ENCODE data around the gene C1QTNF1. TPM values are rescaled to one million over a fixed set of nuclear protein-coding genes. Genes with fewer than 3 reads are reported as not detected.

The C1QTNF1 gene
- total RNA-seq, 2 experiments from 2014 or later: not detected

- no peaks in the 10 kb centered on the region for H3K36me3 Mint-ChIP-seq (ENCODE audit: low read depth)
- Histone ChIP-seq H3K4me3 (ENCODE audit: low read length) (no peak overlapping the region), H3K36me3 (ENCODE audit: insufficient read depth, low read length) (no peaks in the 10 kb centered on the region), H3K9me3 (ENCODE audit: control insufficient read depth in 1 of 2, insufficient read depth in 1 of 2, low read length in 2 of 2) (no peaks in the 10 kb centered on the region), H3K4me1 (ENCODE audit: insufficient read depth, low read length) (no peaks in the 10 kb centered on the region), H3K27me3 (ENCODE audit: control insufficient read depth in 1 of 2, insufficient read depth in 2 of 2, low read length in 2 of 2) (peaks cover 10 to 17% of the 10 kb centered on the region in 2 experiments), H3K27ac (ENCODE audit: low read depth in 1 of 2, low read length in 2 of 2) (no peak overlapping the region)
- TF ChIP-seq, protein P1, sequence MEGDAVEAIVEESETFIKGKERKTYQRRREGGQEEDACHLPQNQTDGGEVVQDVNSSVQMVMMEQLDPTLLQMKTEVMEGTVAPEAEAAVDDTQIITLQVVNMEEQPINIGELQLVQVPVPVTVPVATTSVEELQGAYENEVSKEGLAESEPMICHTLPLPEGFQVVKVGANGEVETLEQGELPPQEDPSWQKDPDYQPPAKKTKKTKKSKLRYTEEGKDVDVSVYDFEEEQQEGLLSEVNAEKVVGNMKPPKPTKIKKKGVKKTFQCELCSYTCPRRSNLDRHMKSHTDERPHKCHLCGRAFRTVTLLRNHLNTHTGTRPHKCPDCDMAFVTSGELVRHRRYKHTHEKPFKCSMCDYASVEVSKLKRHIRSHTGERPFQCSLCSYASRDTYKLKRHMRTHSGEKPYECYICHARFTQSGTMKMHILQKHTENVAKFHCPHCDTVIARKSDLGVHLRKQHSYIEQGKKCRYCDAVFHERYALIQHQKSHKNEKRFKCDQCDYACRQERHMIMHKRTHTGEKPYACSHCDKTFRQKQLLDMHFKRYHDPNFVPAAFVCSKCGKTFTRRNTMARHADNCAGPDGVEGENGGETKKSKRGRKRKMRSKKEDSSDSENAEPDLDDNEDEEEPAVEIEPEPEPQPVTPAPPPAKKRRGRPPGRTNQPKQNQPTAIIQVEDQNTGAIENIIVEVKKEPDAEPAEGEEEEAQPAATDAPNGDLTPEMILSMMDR (IDR thresholded peaks at IDR 0.05): no peak
- intact Hi-C loops (cut with DNase I, micrococcal nuclease): no loop called here
- H3K27ac Mint-ChIP-seq: no peak overlapping the region
- POLR2A ChIA-PET: no interaction called here
- H3K4me1 Mint-ChIP-seq (ENCODE audit: low read depth): no peaks in the 10 kb centered on the region
- ATAC-seq (ENCODE audit: poor library complexity) (no peak), DNase-seq (no peak)
- no peak overlapping the region for H3K4me3 Mint-ChIP-seq
- CTCF ChIA-PET: interaction anchor here (1.4 kb wide), 1 partner anchor 10 kb away, joined by 6 read pairs; no protein-coding TSS in a partner anchor
- H3K9me3 Mint-ChIP-seq: no peaks in the 10 kb centered on the region
- peaks cover 10% of the 10 kb centered on the region for H3K27me3 Mint-ChIP-seq
Observed at GRCh38 chr17:79031996-79032875, 8.3 kb downstream of the C1QTNF1 start.

DNA sequence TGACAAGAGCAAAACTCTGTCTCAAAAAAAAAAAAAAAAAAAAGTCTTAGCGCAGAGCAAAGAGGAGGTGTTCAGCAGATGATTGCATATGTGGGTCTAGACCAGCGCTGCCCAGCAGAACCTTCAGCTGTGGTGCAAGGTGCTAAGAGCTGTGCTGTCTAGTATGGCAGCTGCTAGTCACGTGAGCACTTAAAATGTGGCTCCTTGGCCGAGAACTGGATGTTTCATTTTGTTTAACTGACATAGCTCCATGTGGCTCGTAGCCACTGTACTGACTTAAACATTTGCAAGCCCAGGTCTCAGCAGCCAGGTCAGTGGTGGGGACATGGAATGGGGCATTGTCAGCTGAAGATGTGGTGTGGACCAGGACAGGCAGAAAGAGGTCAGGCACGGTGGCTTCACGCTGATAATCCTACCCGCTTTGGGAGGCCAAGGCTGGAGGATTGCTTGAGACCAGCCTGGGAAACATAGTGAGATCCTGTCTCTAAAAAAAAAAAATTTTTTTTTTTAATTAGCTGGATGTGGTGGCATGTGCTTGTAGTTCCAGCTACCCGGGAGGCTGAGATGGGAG is 9.2 kb downstream of the C1QTNF1 start:
- POLR2A ChIA-PET: no interaction called here
- DNase-seq (no peak), ATAC-seq (ENCODE audit: poor library complexity) (no peak)
- Mint-ChIP-seq H3K9me3 (no peaks in the 10 kb centered on the region), H3K27ac (no peak overlapping the region), H3K27me3 (peaks cover 10% of the 10 kb centered on the region), H3K4me1 (ENCODE audit: low read depth) (no peaks in the 10 kb centered on the region), H3K36me3 (ENCODE audit: low read depth) (no peaks in the 10 kb centered on the region), H3K4me3 (no peak overlapping the region)
- CTCF ChIA-PET: interaction anchor here (1.4 kb wide), 1 partner anchor 9 kb away, joined by 6 read pairs; no protein-coding TSS in a partner anchor
- Histone ChIP-seq H3K36me3 (ENCODE audit: insufficient read depth, low read length) (no peaks in the 10 kb centered on the region), H3K4me3 (ENCODE audit: low read length) (no peak overlapping the region), H3K4me1 (ENCODE audit: insufficient read depth, low read length) (no peaks in the 10 kb centered on the region), H3K27ac (ENCODE audit: low read depth in 1 of 2, low read length in 2 of 2) (no peak overlapping the region), H3K27me3 (ENCODE audit: control insufficient read depth in 1 of 2, insufficient read depth in 2 of 2, low read length in 2 of 2) (peaks cover 9 to 10% of the 10 kb centered on the region in 2 experiments), H3K9me3 (ENCODE audit: control insufficient read depth in 1 of 2, insufficient read depth in 1 of 2, low read length in 2 of 2) (no peaks in the 10 kb centered on the region)
- intact Hi-C loops (cut with DNase I, micrococcal nuclease): no loop called here
- TF ChIP-seq, protein P1 (IDR thresholded peaks at IDR 0.05): no peak

- no peak for ATAC-seq (ENCODE audit: poor library complexity)
- Histone ChIP-seq H3K9me3 (ENCODE audit: control insufficient read depth in 1 of 2, insufficient read depth in 1 of 2, low read length in 2 of 2) (no peaks in the 10 kb centered on the region), H3K36me3 (ENCODE audit: insufficient read depth, low read length) (no peaks in the 10 kb centered on the region), H3K27me3 (ENCODE audit: control insufficient read depth in 1 of 2, insufficient read depth in 2 of 2, low read length in 2 of 2) (peaks cover 1 to 10% of the 10 kb centered on the region in 2 experiments), H3K27ac (ENCODE audit: low read depth in 1 of 2, low read length in 2 of 2) (no peak overlapping the region), H3K4me1 (ENCODE audit: insufficient read depth, low read length) (no peaks in the 10 kb centered on the region), H3K4me3 (ENCODE audit: low read length) (no peak overlapping the region)
- H3K36me3 Mint-ChIP-seq (ENCODE audit: low read depth): no peaks in the 10 kb centered on the region
- CTCF ChIA-PET: no interaction called here
- POLR2A ChIA-PET: no interaction called here
- intact Hi-C loops (cut with DNase I, micrococcal nuclease): no loop called here
- no peaks in the 10 kb centered on the region for H3K9me3 Mint-ChIP-seq
- no peak overlapping the region for H3K4me3 Mint-ChIP-seq
- peaks cover 10% of the 10 kb centered on the region for H3K27me3 Mint-ChIP-seq
- TF ChIP-seq, protein P1 (IDR thresholded peaks at IDR 0.05): no peak
- DNase-seq: no peak
- no peak overlapping the region for H3K27ac Mint-ChIP-seq
- H3K4me1 Mint-ChIP-seq (ENCODE audit: low read depth): no peaks in the 10 kb centered on the region
Observed at GRCh38 chr17:79033741-79034501, 10.0 kb downstream of the C1QTNF1 start.

Measured in CD4-positive, alpha-beta T cell (primary cell).